ENCODE data around the gene CLCNKB. TPM values are rescaled to one million over a fixed set of nuclear protein-coding genes. Genes with fewer than 3 reads are reported as not detected.

Gene CLCNKB
- total and polyA plus RNA-seq, 2 experiments from 2014 or later: 1.3 to 1.9 TPM

DNA sequence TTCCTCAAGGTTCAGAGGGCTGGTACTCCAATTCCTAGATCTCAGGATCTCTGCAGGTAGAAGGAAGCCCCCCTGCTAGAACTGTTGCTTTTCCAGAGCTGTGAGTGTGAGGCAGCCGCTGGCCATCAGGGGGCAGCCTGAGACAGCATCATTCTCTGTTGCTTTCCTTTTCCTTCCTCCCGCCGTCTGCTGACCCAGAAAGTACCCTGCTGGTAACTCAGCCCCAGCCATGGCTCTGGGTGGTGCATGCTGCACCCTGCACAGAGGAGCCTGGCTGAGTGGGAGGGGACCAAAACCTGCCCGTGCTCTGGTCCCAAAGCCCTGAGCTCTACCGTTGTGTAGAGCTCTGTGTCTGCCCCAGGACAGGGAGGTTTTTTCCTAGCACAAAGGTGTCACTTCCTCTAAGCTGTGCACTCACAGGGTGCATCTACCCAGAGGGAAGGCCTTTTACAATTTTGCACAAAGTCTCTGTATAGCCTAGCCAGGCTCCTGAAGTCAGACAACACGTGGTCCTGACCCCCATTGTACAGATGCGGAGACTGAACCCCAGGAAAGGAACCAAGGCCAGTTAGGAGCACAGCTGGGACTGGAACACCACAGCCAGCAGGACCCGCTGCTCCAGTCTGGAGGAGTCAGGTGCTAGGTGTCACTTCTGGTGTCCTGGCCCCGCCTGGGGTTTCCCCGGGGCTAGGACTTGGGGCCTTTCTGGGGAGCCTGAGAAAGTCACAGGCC is 35.5 kb downstream of the CLCNKB start:
- ATAC-seq (peak; percentile 81), DNase-seq (ENCODE audit: low spot score) (peak; percentile 88)
- H3K27ac Mint-ChIP-seq: no peak overlapping the region; the same call in 1 of the 2 replicates
- H3K4me1 Mint-ChIP-seq: peaks cover 9% of the 10 kb centered on the region
- no peak overlapping the region for H3K27ac ChIP-seq (ENCODE audit: low read depth)
- H3K4me1 ChIP-seq (ENCODE audit: insufficient read depth): no peaks in the 10 kb centered on the region
- peaks cover 22% of the 10 kb centered on the region for H3K27me3 ChIP-seq (ENCODE audit: insufficient read depth)
- no peak overlapping the region for H3K4me2 ChIP-seq
- no peaks in the 10 kb centered on the region for H3K36me3 ChIP-seq (ENCODE audit: insufficient read depth)
- no peaks in the 10 kb centered on the region for H4K20me1 ChIP-seq (replicated peaks; ENCODE audit: insufficient read depth)
- no peak overlapping the region for H3K4me3 Mint-ChIP-seq
- H3K79me2 ChIP-seq (replicated peaks; ENCODE audit: insufficient read depth): no peaks in the 10 kb centered on the region
- no peaks in the 10 kb centered on the region for H3K9me3 Mint-ChIP-seq
- peaks cover 29% of the 10 kb centered on the region for H3K27me3 Mint-ChIP-seq (ENCODE audit: insufficient read depth, low read depth, poor library complexity)
- no peaks in the 10 kb centered on the region for H3F3A ChIP-seq (replicated peaks; ENCODE audit: low read depth)
- peak overlapping the region; percentile 99 for H2AFZ ChIP-seq
- no peak overlapping the region for H3K4me3 ChIP-seq
- H3K9me2 ChIP-seq (ENCODE audit: insufficient read depth): no peaks in the 10 kb centered on the region
- no peaks in the 10 kb centered on the region for H3K36me3 Mint-ChIP-seq (ENCODE audit: low read depth)
- TF ChIP-seq, protein P1, sequence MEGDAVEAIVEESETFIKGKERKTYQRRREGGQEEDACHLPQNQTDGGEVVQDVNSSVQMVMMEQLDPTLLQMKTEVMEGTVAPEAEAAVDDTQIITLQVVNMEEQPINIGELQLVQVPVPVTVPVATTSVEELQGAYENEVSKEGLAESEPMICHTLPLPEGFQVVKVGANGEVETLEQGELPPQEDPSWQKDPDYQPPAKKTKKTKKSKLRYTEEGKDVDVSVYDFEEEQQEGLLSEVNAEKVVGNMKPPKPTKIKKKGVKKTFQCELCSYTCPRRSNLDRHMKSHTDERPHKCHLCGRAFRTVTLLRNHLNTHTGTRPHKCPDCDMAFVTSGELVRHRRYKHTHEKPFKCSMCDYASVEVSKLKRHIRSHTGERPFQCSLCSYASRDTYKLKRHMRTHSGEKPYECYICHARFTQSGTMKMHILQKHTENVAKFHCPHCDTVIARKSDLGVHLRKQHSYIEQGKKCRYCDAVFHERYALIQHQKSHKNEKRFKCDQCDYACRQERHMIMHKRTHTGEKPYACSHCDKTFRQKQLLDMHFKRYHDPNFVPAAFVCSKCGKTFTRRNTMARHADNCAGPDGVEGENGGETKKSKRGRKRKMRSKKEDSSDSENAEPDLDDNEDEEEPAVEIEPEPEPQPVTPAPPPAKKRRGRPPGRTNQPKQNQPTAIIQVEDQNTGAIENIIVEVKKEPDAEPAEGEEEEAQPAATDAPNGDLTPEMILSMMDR (conservative IDR thresholded peaks at IDR 0.05; ENCODE audit: low read depth in 2 of 2): peak; percentile 90 to 97
- no peak for TF ChIP-seq EZH2phosphoT487 (IDR thresholded peaks at IDR 0.05; ENCODE audit: unreplicated experiment)

DNA sequence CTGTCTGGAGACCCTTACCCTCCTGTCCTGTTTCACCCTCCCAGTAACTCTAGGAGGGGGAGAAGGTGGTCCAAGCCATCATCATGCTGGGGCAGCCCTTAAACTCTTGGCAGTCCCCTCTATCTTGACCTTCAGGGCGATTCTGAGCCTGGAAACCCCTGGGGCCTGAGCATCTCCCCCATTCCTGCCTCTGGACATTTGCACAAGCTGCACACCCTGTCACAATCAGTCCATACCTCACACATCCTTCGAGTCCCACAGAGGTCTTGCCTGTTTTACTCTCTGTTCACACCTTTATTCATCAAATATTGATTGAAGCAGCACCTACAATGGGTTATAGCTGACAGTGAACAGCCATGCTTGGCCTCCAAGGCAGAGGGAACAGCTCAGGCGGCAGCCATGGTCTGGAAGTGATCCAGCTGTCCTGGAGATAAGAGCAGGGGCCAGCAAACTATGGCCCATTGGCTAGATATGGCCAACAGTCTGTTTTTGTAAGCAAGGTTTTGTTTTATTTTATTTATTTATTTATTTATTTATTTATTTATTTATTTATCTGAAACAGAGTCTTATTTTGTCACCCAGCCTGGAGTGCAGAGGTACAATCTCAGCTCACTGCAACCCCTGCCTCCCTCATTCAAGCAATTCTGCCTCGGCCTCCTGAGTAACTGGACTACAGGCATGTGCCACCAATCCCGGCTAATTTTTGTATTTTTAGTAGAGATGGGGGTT is 37.0 kb downstream of the CLCNKB start:
- Histone ChIP-seq H3F3A (replicated peaks; ENCODE audit: low read depth) (no peaks in the 10 kb centered on the region), H2AFZ (no peak overlapping the region), H3K27me3 (ENCODE audit: insufficient read depth) (peaks cover 8% of the 10 kb centered on the region; the same call in 1 of the 2 replicates), H3K4me3 (no peak overlapping the region), H3K27ac (ENCODE audit: low read depth) (no peak overlapping the region), H4K20me1 (replicated peaks; ENCODE audit: insufficient read depth) (no peaks in the 10 kb centered on the region), H3K36me3 (ENCODE audit: insufficient read depth) (no peaks in the 10 kb centered on the region), H3K4me1 (ENCODE audit: insufficient read depth) (no peaks in the 10 kb centered on the region), H3K79me2 (replicated peaks; ENCODE audit: insufficient read depth) (no peaks in the 10 kb centered on the region), H3K4me2 (no peak overlapping the region), H3K9me2 (ENCODE audit: insufficient read depth) (no peaks in the 10 kb centered on the region)
- DNase-seq (ENCODE audit: low spot score) (no peak), ATAC-seq (no peak)
- Mint-ChIP-seq H3K4me1 (peaks cover 4% of the 10 kb centered on the region; the same call in 2 of the 3 replicates), H3K36me3 (ENCODE audit: low read depth) (no peaks in the 10 kb centered on the region), H3K27me3 (ENCODE audit: insufficient read depth, low read depth, poor library complexity) (peaks cover 15% of the 10 kb centered on the region), H3K4me3 (no peak overlapping the region), H3K9me3 (no peaks in the 10 kb centered on the region), H3K27ac (no peak overlapping the region)
- TF ChIP-seq, protein P2, sequence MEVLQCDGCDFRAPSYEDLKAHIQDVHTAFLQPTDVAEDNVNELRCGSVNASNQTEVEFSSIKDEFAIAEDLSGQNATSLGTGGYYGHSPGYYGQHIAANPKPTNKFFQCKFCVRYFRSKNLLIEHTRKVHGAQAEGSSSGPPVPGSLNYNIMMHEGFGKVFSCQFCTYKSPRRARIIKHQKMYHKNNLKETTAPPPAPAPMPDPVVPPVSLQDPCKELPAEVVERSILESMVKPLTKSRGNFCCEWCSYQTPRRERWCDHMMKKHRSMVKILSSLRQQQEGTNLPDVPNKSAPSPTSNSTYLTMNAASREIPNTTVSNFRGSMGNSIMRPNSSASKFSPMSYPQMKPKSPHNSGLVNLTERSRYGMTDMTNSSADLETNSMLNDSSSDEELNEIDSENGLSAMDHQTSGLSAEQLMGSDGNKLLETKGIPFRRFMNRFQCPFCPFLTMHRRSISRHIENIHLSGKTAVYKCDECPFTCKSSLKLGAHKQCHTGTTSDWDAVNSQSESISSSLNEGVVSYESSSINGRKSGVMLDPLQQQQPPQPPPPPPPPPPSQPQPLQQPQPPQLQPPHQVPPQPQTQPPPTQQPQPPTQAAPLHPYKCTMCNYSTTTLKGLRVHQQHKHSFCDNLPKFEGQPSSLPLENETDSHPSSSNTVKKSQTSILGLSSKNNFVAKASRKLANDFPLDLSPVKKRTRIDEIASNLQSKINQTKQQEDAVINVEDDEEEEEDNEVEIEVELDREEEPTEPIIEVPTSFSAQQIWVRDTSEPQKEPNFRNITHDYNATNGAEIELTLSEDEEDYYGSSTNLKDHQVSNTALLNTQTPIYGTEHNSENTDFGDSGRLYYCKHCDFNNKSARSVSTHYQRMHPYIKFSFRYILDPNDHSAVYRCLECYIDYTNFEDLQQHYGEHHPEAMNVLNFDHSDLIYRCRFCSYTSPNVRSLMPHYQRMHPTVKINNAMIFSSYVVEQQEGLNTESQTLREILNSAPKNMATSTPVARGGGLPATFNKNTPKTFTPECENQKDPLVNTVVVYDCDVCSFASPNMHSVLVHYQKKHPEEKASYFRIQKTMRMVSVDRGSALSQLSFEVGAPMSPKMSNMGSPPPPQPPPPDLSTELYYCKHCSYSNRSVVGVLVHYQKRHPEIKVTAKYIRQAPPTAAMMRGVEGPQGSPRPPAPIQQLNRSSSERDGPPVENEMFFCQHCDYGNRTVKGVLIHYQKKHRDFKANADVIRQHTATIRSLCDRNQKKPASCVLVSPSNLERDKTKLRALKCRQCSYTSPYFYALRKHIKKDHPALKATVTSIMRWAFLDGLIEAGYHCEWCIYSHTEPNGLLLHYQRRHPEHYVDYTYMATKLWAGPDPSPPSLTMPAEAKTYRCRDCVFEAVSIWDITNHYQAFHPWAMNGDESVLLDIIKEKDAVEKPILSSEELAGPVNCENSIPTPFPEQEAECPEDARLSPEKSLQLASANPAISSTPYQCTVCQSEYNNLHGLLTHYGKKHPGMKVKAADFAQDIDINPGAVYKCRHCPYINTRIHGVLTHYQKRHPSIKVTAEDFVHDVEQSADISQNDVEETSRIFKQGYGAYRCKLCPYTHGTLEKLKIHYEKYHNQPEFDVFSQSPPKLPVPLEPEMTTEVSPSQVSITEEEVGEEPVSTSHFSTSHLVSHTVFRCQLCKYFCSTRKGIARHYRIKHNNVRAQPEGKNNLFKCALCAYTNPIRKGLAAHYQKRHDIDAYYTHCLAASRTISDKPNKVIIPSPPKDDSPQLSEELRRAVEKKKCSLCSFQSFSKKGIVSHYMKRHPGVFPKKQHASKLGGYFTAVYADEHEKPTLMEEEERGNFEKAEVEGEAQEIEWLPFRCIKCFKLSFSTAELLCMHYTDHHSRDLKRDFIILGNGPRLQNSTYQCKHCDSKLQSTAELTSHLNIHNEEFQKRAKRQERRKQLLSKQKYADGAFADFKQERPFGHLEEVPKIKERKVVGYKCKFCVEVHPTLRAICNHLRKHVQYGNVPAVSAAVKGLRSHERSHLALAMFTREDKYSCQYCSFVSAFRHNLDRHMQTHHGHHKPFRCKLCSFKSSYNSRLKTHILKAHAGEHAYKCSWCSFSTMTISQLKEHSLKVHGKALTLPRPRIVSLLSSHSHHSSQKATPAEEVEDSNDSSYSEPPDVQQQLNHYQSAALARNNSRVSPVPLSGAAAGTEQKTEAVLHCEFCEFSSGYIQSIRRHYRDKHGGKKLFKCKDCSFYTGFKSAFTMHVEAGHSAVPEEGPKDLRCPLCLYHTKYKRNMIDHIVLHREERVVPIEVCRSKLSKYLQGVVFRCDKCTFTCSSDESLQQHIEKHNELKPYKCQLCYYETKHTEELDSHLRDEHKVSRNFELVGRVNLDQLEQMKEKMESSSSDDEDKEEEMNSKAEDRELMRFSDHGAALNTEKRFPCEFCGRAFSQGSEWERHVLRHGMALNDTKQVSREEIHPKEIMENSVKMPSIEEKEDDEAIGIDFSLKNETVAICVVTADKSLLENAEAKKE (CRISPR knock-in tag; IDR thresholded peaks at IDR 0.05): no peak
